ENCODE results near the gene THAP3. TPM values are rescaled to one million over a fixed set of nuclear protein-coding genes. Genes with fewer than 3 reads are reported as not detected.

The THAP3 gene
- total RNA-seq, 1 experiment from 2014 or later: 54.6 TPM

DNA sequence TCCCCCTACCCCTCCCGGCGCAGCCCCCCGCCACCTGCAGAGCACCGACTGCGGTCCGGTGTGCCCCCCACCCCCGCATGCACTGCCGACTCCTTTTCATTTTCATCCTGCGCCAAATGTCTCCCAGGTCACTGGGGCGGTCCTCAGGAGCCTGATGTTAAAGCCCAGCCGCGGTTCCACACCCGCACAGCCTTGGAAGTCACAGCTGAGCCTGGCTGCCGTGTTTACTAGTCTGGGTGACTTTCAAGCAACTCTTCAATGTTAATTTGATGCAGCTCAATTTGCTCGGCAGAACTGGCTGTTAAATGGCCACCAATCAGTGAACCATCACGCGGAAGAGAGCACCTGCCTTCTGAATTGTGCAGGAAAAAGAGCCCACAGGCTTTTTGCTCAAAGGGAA is 27.2 kb downstream of the THAP3 start:
- no peaks in the 10 kb centered on the region for H4K20me1 ChIP-seq (ENCODE audit: low read length)
- H3K27ac ChIP-seq (ENCODE audit: low read length): no peak overlapping the region
- no peak overlapping the region for H2AFZ ChIP-seq (ENCODE audit: low read length)
- BruUV-seq (replicated peaks): no TSS peak
- no peaks in the 10 kb centered on the region for H3K9me2 ChIP-seq (replicated peaks; ENCODE audit: low read length)
- H3K4me3 ChIP-seq (ENCODE audit: low read length): no peak overlapping the region
- H3K4me2 ChIP-seq (ENCODE audit: low read length): no peak overlapping the region
- intact Hi-C loops (cut with micrococcal nuclease): no loop called here
- H3F3A ChIP-seq (ENCODE audit: low read length, unreplicated experiment): no peaks in the 10 kb centered on the region
- ChIA-PET POLR2A (ENCODE audit: unreplicated experiment) (no interaction called here), CTCF (no interaction called here)
- H3K27me3 ChIP-seq (ENCODE audit: low read length): no peaks in the 10 kb centered on the region
- no peaks in the 10 kb centered on the region for H3K79me2 ChIP-seq (ENCODE audit: low read length)
- H3K9me3 ChIP-seq (ENCODE audit: low read length): no peaks in the 10 kb centered on the region
- ATAC-seq: no peak
- DNase-seq: no peak
- peaks cover 36% of the 10 kb centered on the region for H3K36me3 ChIP-seq (ENCODE audit: low read depth, low read length)
- no peaks in the 10 kb centered on the region for H3K4me1 ChIP-seq (ENCODE audit: insufficient read depth, low read length)
- H3K9ac ChIP-seq (ENCODE audit: low read length): no peak overlapping the region
- TF ChIP-seq EZH2phosphoT487 (IDR thresholded peaks at IDR 0.05; ENCODE audit: borderline replicate concordance, low read length): no peak
- no peak for TF ChIP-seq EZH2 (IDR thresholded peaks at IDR 0.05; ENCODE audit: low read length, unreplicated experiment)
- TF ChIP-seq, protein P1, sequence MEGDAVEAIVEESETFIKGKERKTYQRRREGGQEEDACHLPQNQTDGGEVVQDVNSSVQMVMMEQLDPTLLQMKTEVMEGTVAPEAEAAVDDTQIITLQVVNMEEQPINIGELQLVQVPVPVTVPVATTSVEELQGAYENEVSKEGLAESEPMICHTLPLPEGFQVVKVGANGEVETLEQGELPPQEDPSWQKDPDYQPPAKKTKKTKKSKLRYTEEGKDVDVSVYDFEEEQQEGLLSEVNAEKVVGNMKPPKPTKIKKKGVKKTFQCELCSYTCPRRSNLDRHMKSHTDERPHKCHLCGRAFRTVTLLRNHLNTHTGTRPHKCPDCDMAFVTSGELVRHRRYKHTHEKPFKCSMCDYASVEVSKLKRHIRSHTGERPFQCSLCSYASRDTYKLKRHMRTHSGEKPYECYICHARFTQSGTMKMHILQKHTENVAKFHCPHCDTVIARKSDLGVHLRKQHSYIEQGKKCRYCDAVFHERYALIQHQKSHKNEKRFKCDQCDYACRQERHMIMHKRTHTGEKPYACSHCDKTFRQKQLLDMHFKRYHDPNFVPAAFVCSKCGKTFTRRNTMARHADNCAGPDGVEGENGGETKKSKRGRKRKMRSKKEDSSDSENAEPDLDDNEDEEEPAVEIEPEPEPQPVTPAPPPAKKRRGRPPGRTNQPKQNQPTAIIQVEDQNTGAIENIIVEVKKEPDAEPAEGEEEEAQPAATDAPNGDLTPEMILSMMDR (conservative IDR thresholded peaks at IDR 0.05; ENCODE audit: low read depth, low read length): no peak

GRCh38 chr1:6652986-6653385 is 28.3 kb downstream of the THAP3 start:
- Histone ChIP-seq H3K4me1 (ENCODE audit: insufficient read depth, low read length) (no peaks in the 10 kb centered on the region), H3F3A (ENCODE audit: low read length, unreplicated experiment) (no peaks in the 10 kb centered on the region), H3K9me2 (replicated peaks; ENCODE audit: low read length) (no peaks in the 10 kb centered on the region), H3K27me3 (ENCODE audit: low read length) (no peaks in the 10 kb centered on the region), H3K27ac (ENCODE audit: low read length) (no peak overlapping the region), H2AFZ (ENCODE audit: low read length) (no peak overlapping the region), H3K4me3 (ENCODE audit: low read length) (no peak overlapping the region), H3K9me3 (ENCODE audit: low read length) (no peaks in the 10 kb centered on the region), H3K36me3 (ENCODE audit: low read depth, low read length) (peaks cover 38% of the 10 kb centered on the region), H4K20me1 (ENCODE audit: low read length) (0 out of 2 replicates have a peak, but pooled peaks cover 1% of the 10 kb centered on the region), H3K9ac (ENCODE audit: low read length) (no peak overlapping the region), H3K4me2 (ENCODE audit: low read length) (no peak overlapping the region), H3K79me2 (ENCODE audit: low read length) (no peaks in the 10 kb centered on the region)
- DNase-seq (no peak), ATAC-seq (no peak)
- intact Hi-C loops (cut with micrococcal nuclease): no loop called here
- TF ChIP-seq, protein P1 (conservative IDR thresholded peaks at IDR 0.05; ENCODE audit: low read depth, low read length): no peak
- no peak for TF ChIP-seq EZH2 (IDR thresholded peaks at IDR 0.05; ENCODE audit: low read length, unreplicated experiment)
- no peak for TF ChIP-seq EZH2phosphoT487 (IDR thresholded peaks at IDR 0.05; ENCODE audit: borderline replicate concordance, low read length)
- ChIA-PET CTCF (no interaction called here), POLR2A (ENCODE audit: unreplicated experiment) (no interaction called here)
- BruUV-seq (replicated peaks): no TSS peak

- peaks cover 40% of the 10 kb centered on the region for H3K36me3 ChIP-seq (ENCODE audit: low read depth, low read length)
- ChIA-PET CTCF (no interaction called here), POLR2A (ENCODE audit: unreplicated experiment) (no interaction called here)
- H3K79me2 ChIP-seq (ENCODE audit: low read length): no peaks in the 10 kb centered on the region
- H3K27ac ChIP-seq (ENCODE audit: low read length): no peak overlapping the region
- H3K4me3 ChIP-seq (ENCODE audit: low read length): no peak overlapping the region
- intact Hi-C loops (cut with micrococcal nuclease): no loop called here
- no peaks in the 10 kb centered on the region for H3K4me1 ChIP-seq (ENCODE audit: insufficient read depth, low read length)
- no peak overlapping the region for H2AFZ ChIP-seq (ENCODE audit: low read length)
- no peaks in the 10 kb centered on the region for H3F3A ChIP-seq (ENCODE audit: low read length, unreplicated experiment)
- TF ChIP-seq, protein P1 (conservative IDR thresholded peaks at IDR 0.05; ENCODE audit: low read depth, low read length): no peak
- TF ChIP-seq EZH2phosphoT487 (IDR thresholded peaks at IDR 0.05; ENCODE audit: borderline replicate concordance, low read length): no peak
- TF ChIP-seq EZH2 (IDR thresholded peaks at IDR 0.05; ENCODE audit: low read length, unreplicated experiment): no peak
- ATAC-seq (no peak), DNase-seq (no peak)
- no TSS peak for BruUV-seq (replicated peaks)
- no peak overlapping the region for H3K4me2 ChIP-seq (ENCODE audit: low read length)
- H3K27me3 ChIP-seq (ENCODE audit: low read length): no peaks in the 10 kb centered on the region
- 0 out of 2 replicates have a peak, but pooled peaks cover 3% of the 10 kb centered on the region for H4K20me1 ChIP-seq (ENCODE audit: low read length)
- no peaks in the 10 kb centered on the region for H3K9me3 ChIP-seq (ENCODE audit: low read length)
- no peak overlapping the region for H3K9ac ChIP-seq (ENCODE audit: low read length)
- H3K9me2 ChIP-seq (replicated peaks; ENCODE audit: low read length): no peaks in the 10 kb centered on the region
These were observed 29.0 kb downstream of the THAP3 start for GRCh38 chr1:6653436-6654290.
